ENCODE data around the gene PRPF40A. TPM values are rescaled to one million over a fixed set of nuclear protein-coding genes. Genes with fewer than 3 reads are reported as not detected.
A peak's percentile ranks its signal among the peaks of the same experiment; 100 is the strongest.
"Not testable (repeated sequence)": the region's sequence is repeated elsewhere in the genome, so short reads cannot be mapped to it uniquely, and the experiment has no call there.

The PRPF40A gene
- total and polyA plus RNA-seq, 2 of the 13 experiments (the other 11 are each of a cell fraction or from before 2014, with no cell fraction given): 146 to 207 TPM

GRCh38 chr2:152739705-152740104 is 22.4 kb upstream of the PRPF40A start:
- FAIRE-seq; H3K27ac ChIP-seq (ENCODE audit: extremely low read length, insufficient read depth, low read length); H3K9me3 ChIP-seq (ENCODE audit: low read length); H3K27me3 ChIP-seq (ENCODE audit: control insufficient read depth in 1 of 2, insufficient read depth in 2 of 2, low read length in 2 of 2); H3K79me2 ChIP-seq (ENCODE audit: insufficient read depth, low read length); BruUV-seq (replicated peaks); H3K4me2 ChIP-seq (ENCODE audit: low read depth, low read length); DNase-seq (ENCODE audit: low spot score); POLR2A ChIA-PET; H3K4me3 ChIP-seq (replicated peaks in 1 of 3; ENCODE audit: insufficient read depth in 1 of 3, low read depth in 2 of 3, low read length in 3 of 3); H4K20me1 ChIP-seq (ENCODE audit: insufficient read depth, low read length); H3K9ac ChIP-seq (ENCODE audit: insufficient read depth, low read depth, low read length); ATAC-seq; H2AFZ ChIP-seq (ENCODE audit: low read length); H3K4me1 ChIP-seq (ENCODE audit: insufficient read depth, low read length): not testable (repeated sequence)
- TF ChIP-seq ZNF431 (CRISPR knock-in tag; IDR thresholded peaks at IDR 0.05; ENCODE audit: borderline replicate concordance, low read depth): peak; percentile 93; the same call in 1 of the 2 replicates
- intact Hi-C loops (cut with micrococcal nuclease; ENCODE audit: unreplicated experiment) (loop anchor here (1.0 to 5.0 kb wide), 5 partner anchors 23 to 783 kb away; partner anchors contain the start of gene STAM2), in situ Hi-C loops (cut with HindIII; ENCODE audit: extremely low pct_ligation_motif_present, low pct_unique_long_range_greater_than_20kb) (loop anchor here (25.0 kb wide), 1 partner anchor 748 kb away; the partner anchor contains the start of gene RPRM)
- 94% methylated on average over 1 of the region's 1 CpG for WGBS (ENCODE audit: low lambda C conversion rate)
- CTCF ChIA-PET (ENCODE audit: low intra/inter-chr PET ratio, low total read pairs): interaction anchor here (1.4 kb wide), 1 partner anchor 703 kb away, joined by 5 read pairs; no protein-coding TSS in a partner anchor
- H3K36me3 ChIP-seq (replicated peaks in 1 of 2; ENCODE audit: control insufficient read depth in 1 of 2, insufficient read depth in 2 of 2, low read length in 2 of 2): peaks cover 11 to 34% of the 10 kb centered on the region in 2 experiments

GRCh38 chr2:152738438-152738837 is 21.2 kb upstream of the PRPF40A start:
- ChIA-PET POLR2A (no interaction called here), CTCF (ENCODE audit: low intra/inter-chr PET ratio, low total read pairs) (no interaction called here)
- TF ChIP-seq HNF4A (CRISPR knock-in tag; IDR thresholded peaks at IDR 0.05) (0 out of 2 replicates have a peak, but pooled peaks have one; percentile 10), MXD3 (CRISPR knock-in tag; IDR thresholded peaks at IDR 0.05) (no peak)
- 93% methylated on average over 2 of the region's 2 CpGs for WGBS (ENCODE audit: low lambda C conversion rate)
- H3K4me1 ChIP-seq (ENCODE audit: insufficient read depth, low read length): no peaks in the 10 kb centered on the region
- H3K79me2 ChIP-seq (ENCODE audit: insufficient read depth, low read length): no peaks in the 10 kb centered on the region
- intact Hi-C loops (cut with micrococcal nuclease; ENCODE audit: unreplicated experiment): no loop called here
- DNase-seq (ENCODE audit: low spot score) (no peak), FAIRE-seq (no peak), ATAC-seq (no peak; the same call in 2 of the 3 replicates)
- H3K9me3 ChIP-seq (ENCODE audit: low read length): no peaks in the 10 kb centered on the region
- H4K20me1 ChIP-seq (ENCODE audit: insufficient read depth, low read length): no peaks in the 10 kb centered on the region
- no peak overlapping the region for H3K9ac ChIP-seq (ENCODE audit: insufficient read depth, low read depth, low read length)
- H3K27me3 ChIP-seq (ENCODE audit: control insufficient read depth in 1 of 2, insufficient read depth in 2 of 2, low read length in 2 of 2): no peaks in the 10 kb centered on the region
- H2AFZ ChIP-seq (ENCODE audit: low read length): no peak overlapping the region
- BruUV-seq (replicated peaks): no TSS peak
- no peak overlapping the region for H3K27ac ChIP-seq (ENCODE audit: extremely low read length, insufficient read depth, low read length)
- in situ Hi-C loops (cut with HindIII; ENCODE audit: extremely low pct_ligation_motif_present, low pct_unique_long_range_greater_than_20kb): loop anchor here (25.0 kb wide), 1 partner anchor 749 kb away; the partner anchor contains the start of gene RPRM
- H3K4me3 ChIP-seq (replicated peaks in 1 of 3; ENCODE audit: insufficient read depth in 1 of 3, low read depth in 2 of 3, low read length in 3 of 3): no peak overlapping the region
- H3K36me3 ChIP-seq (replicated peaks in 1 of 2; ENCODE audit: control insufficient read depth in 1 of 2, insufficient read depth in 2 of 2, low read length in 2 of 2): peaks cover 9 to 36% of the 10 kb centered on the region in 2 experiments
- no peak overlapping the region for H3K4me2 ChIP-seq (ENCODE audit: low read depth, low read length)

- POLR2A ChIA-PET; BruUV-seq (replicated peaks); H3K4me3 ChIP-seq (replicated peaks in 1 of 3; ENCODE audit: insufficient read depth in 1 of 3, low read depth in 2 of 3, low read length in 3 of 3); intact Hi-C loops (cut with micrococcal nuclease; ENCODE audit: unreplicated experiment); H3K4me1 ChIP-seq (ENCODE audit: insufficient read depth, low read length); H3K27ac ChIP-seq (ENCODE audit: extremely low read length, insufficient read depth, low read length); H4K20me1 ChIP-seq (ENCODE audit: insufficient read depth, low read length); H3K79me2 ChIP-seq (ENCODE audit: insufficient read depth, low read length); H2AFZ ChIP-seq (ENCODE audit: low read length); H3K27me3 ChIP-seq (ENCODE audit: control insufficient read depth in 1 of 2, insufficient read depth in 2 of 2, low read length in 2 of 2); H3K9ac ChIP-seq (ENCODE audit: insufficient read depth, low read depth, low read length); ATAC-seq; H3K4me2 ChIP-seq (ENCODE audit: low read depth, low read length); DNase-seq (ENCODE audit: low spot score); CTCF ChIA-PET (ENCODE audit: low intra/inter-chr PET ratio, low total read pairs); H3K9me3 ChIP-seq (ENCODE audit: low read length); FAIRE-seq: not testable (repeated sequence)
- in situ Hi-C loops (cut with HindIII; ENCODE audit: extremely low pct_ligation_motif_present, low pct_unique_long_range_greater_than_20kb): loop anchor here (25.0 kb wide), 1 partner anchor 750 kb away; the partner anchor contains the start of gene RPRM
- peaks cover 9 to 41% of the 10 kb centered on the region in 2 experiments for H3K36me3 ChIP-seq (replicated peaks in 1 of 2; ENCODE audit: control insufficient read depth in 1 of 2, insufficient read depth in 2 of 2, low read length in 2 of 2)
- WGBS (ENCODE audit: low lambda C conversion rate): 92% methylated on average over 1 of the region's 1 CpG
Measured at GRCh38 chr2:152737509-152737908, 20.2 kb upstream of the PRPF40A start.

Data from HepG2 (cell line).